HepG2 (cell line): ENCODE results near the gene DUSP2. TPM values are rescaled to one million over a fixed set of nuclear protein-coding genes. Genes with fewer than 3 reads are reported as not detected.

Experiments used
- ATAC-seq: fragments of 200-7000 bp; cut with Tn5 transposase; 3 replicates; pipeline ENCODE4 v1.9.1; 2020; ENCODE audit warnings: mild to moderate bottlenecking, moderate library complexity
- BruUV-seq: library from RNA; stranded (reverse); fragments of 400-500 nt; replicated peaks from 2 replicates; lab custom pipeline; 2021; lab: Mats Ljungman, UMichigan
- CTCF ChIA-PET: fragments of 300-600 bp; formaldehyde crosslinking; extraction: SDS; loops from one replicate; lab custom pipeline; 2021; ENCODE audit warnings: low total read pairs, inconsistent platforms, low intra/inter-chr PET ratio; lab: Yijun Ruan, JAX
- POLR2A ChIA-PET: fragments of 350-600 bp; sonication (Branson Sonifier 250); formaldehyde crosslinking; loops from one replicate; lab custom pipeline; 2020; ENCODE audit warnings: antibody characterized with exemption, inconsistent platforms; lab: Yijun Ruan, JAX
- DNase-seq: peaks from one replicate; pipeline ENCODE4 v3.0.0-alpha.2; 2015; ENCODE audit warnings: low spot score
- FAIRE-seq: peaks from 3 replicates; lab custom pipeline; 2011; peaks lifted over from hg19 to GRCh38; lab: Jason Lieb, UNC
- H2AFZ ChIP-seq: one replicate; pipeline ENCODE4 v1.6.1; 2011; ENCODE audit warnings: low read length, inconsistent platforms
- H3K27ac ChIP-seq: fragments of 300-600 bp; 3 replicates; pipeline ENCODE4 v1.8.0; 2011; ENCODE audit warnings: mixed run types, mild to moderate bottlenecking, mixed read lengths, low read length, inconsistent platforms; ENCODE audit not compliant: insufficient read depth; ENCODE audit errors: extremely low read length
- H3K27me3 ChIP-seq, 2 experiments: fragments of 200-600 bp in 1 of 2; 2 replicates in 1 of 2; 3 replicates in 1 of 2; pipeline versions ENCODE4 v1.6.0 to v1.8.0; 2011; ENCODE audit warnings: low read length in 2 of 2, mild to moderate bottlenecking in 2 of 2, moderate library complexity in 2 of 2, inconsistent platforms in 1 of 2; ENCODE audit not compliant: insufficient read depth in 2 of 2, control insufficient read depth in 1 of 2
- H3K36me3 ChIP-seq, 2 experiments: fragments of 200-600 bp in 1 of 2; replicated peaks in 1 of 2; 2 replicates in 1 of 2; 3 replicates in 1 of 2; pipeline versions ENCODE4 v1.5.1 to v1.8.0; 2011; ENCODE audit warnings: low read length in 2 of 2, inconsistent platforms in 1 of 2; ENCODE audit not compliant: insufficient read depth in 2 of 2, control insufficient read depth in 1 of 2
- H3K4me1 ChIP-seq: 2 replicates; pipeline ENCODE4 v1.5.1; 2012; ENCODE audit warnings: low read length, inconsistent platforms; ENCODE audit not compliant: insufficient read depth
- H3K4me2 ChIP-seq: 2 replicates; pipeline ENCODE4 v1.6.0; 2011; ENCODE audit warnings: low read depth, low read length, inconsistent platforms
- H3K4me3 ChIP-seq, 3 experiments: fragments of 200-600 bp in 1 of 3; sonication (generic), shearing (Covaris generic) in 1 of 3; replicated peaks in 1 of 3; 2 replicates each; pipeline ENCODE4 v1.5.1; 2011 to 2016; ENCODE audit warnings: low read length in 3 of 3, inconsistent platforms in 2 of 3, low read depth in 2 of 3, mild to moderate bottlenecking in 2 of 3, control low read depth in 1 of 3, mixed read lengths in 1 of 3; ENCODE audit not compliant: insufficient read depth in 1 of 3
- H3K79me2 ChIP-seq: one replicate; pipeline ENCODE4 v1.6.1; 2011; ENCODE audit warnings: low read length, inconsistent platforms; ENCODE audit not compliant: insufficient read depth
- H3K9ac ChIP-seq: 2 replicates; pipeline ENCODE4 v1.6.0; 2011; ENCODE audit warnings: mild to moderate bottlenecking, low read depth, low read length, inconsistent platforms; ENCODE audit not compliant: insufficient read depth
- H3K9me3 ChIP-seq: 2 replicates; pipeline ENCODE4 v1.5.1; 2012; ENCODE audit warnings: mild to moderate bottlenecking, low read length
- H4K20me1 ChIP-seq: 2 replicates; pipeline ENCODE4 v1.6.0; 2011; ENCODE audit warnings: inconsistent platforms, mild to moderate bottlenecking, low read length, moderate library complexity; ENCODE audit not compliant: insufficient read depth
- HOXD1 ChIP-seq: sonication (generic); formaldehyde crosslinking; IDR thresholded peaks from 2 replicates; pipeline ENCODE4 v1.5.0; 2020; ENCODE audit warnings: missing genetic modification reagents
- IRF9 ChIP-seq: sonication (generic); formaldehyde crosslinking; IDR thresholded peaks from 2 replicates; pipeline ENCODE4 v1.8.0; 2022; ENCODE audit warnings: missing genetic modification reagents, mild to moderate bottlenecking, borderline replicate concordance
- MEIS1 ChIP-seq: sonication (generic); formaldehyde crosslinking; IDR thresholded peaks from 2 replicates; pipeline ENCODE4 v1.9.0; 2021; ENCODE audit warnings: mild to moderate bottlenecking, missing genetic modification reagents, moderate library complexity, borderline replicate concordance
- ZBTB46 ChIP-seq: sonication (generic); formaldehyde crosslinking; IDR thresholded peaks from 2 replicates; pipeline ENCODE4 v1.4.0; 2020; ENCODE audit warnings: mild to moderate bottlenecking, missing genetic modification reagents, borderline replicate concordance
- ZNF280B ChIP-seq: sonication (generic); formaldehyde crosslinking; IDR thresholded peaks from 2 replicates; pipeline ENCODE4 v1.5.0; 2020; ENCODE audit warnings: missing genetic modification reagents, mild to moderate bottlenecking, borderline replicate concordance
- ZNF292 ChIP-seq: sonication (generic); formaldehyde crosslinking; IDR thresholded peaks from 2 replicates; pipeline ENCODE4 v1.8.1; 2022; ENCODE audit warnings: mild to moderate bottlenecking, low read depth, missing genetic modification reagents, borderline replicate concordance
- ZNF616 ChIP-seq: sonication (generic); formaldehyde crosslinking; IDR thresholded peaks from 2 replicates; pipeline ENCODE4 v1.5.0; 2020; ENCODE audit warnings: low read depth, mild to moderate bottlenecking, missing genetic modification reagents
- WGBS: methylation state at CpG from one replicate; pipeline ENCODE4 v1.1.6; 2017; ENCODE audit warnings: low lambda C conversion rate; 5-methylcytosine and 5-hydroxymethylcytosine counted together
- in situ Hi-C: cut with HindIII; loops from 2 replicates; pipeline ENCODE4 v1.10.0; 2017; ENCODE audit warnings: low pct_unique_long_range_greater_than_20kb; ENCODE audit not compliant: extremely low pct_ligation_motif_present
- intact Hi-C: fragments of 100-400 bp; cut with micrococcal nuclease; formaldehyde crosslinking; loops from one replicate; pipeline ENCODE4 v1.10.0; 2022; ENCODE audit not compliant: unreplicated experiment
- polyA plus RNA-seq, 8 experiments: library from polyadenylated mRNA; depleted of rRNA in 3 of 8; stranded (reverse) in 7 of 8; unstranded in 1 of 8; fragments of >200 nt; fragmentation: Illumina TruSeq in 4 of 8; extraction: Trizol in 4 of 8; gene quantifications; 2 replicates each; pipeline versions ENCODE4 v1.2.1 to v1.2.3, GENCODE V29; 2011 to 2016; ENCODE audit warnings: low read depth in 4 of 8, missing spikeins in 1 of 8, mixed read lengths in 1 of 8; ENCODE audit not compliant: insufficient read depth in 1 of 8
- total RNA-seq, 5 experiments: library from RNA; depleted of rRNA; stranded (reverse); fragments of >200 nt; fragmentation: Illumina TruSeq; extraction: Trizol; gene quantifications; 2 replicates each; pipeline ENCODE4 v1.2.3, GENCODE V29; 2016; ENCODE audit warnings: low read depth in 1 of 5

DUSP2 gene
- total and polyA plus RNA-seq, 2 of the 13 experiments (the other 11 are each of a cell fraction or from before 2014, with no cell fraction given), result not detected

GRCh38 chr2:96109361-96109680 is 35.9 kb downstream of the DUSP2 start:
- Histone ChIP-seq H3K36me3 (no peaks in the 10 kb centered on the region), H3K27me3 (peaks cover 2 to 8% of the 10 kb centered on the region in 2 experiments; a peak in 3 of 5 replicates), H3K4me2 (peak overlapping the region; percentile 67; the same call in 1 of the 2 replicates), H3K27ac (no peak overlapping the region), H3K4me3 (peak overlapping the region in 1 of 3 experiments; percentile 48; a peak in 1 of 6 replicates), H3K4me1 (peaks cover 30% of the 10 kb centered on the region), H4K20me1 (no peaks in the 10 kb centered on the region), H3K79me2 (no peaks in the 10 kb centered on the region), H2AFZ (no peak overlapping the region), H3K9me3 (no peaks in the 10 kb centered on the region), H3K9ac (no peak overlapping the region)
- in situ Hi-C loops (loop anchor here (25.0 kb wide), 2 partner anchors 97 to 272 kb away; no protein-coding TSS in a partner anchor), intact Hi-C loops (no loop called here)
- WGBS, result 6% methylated on average over 3 of the region's 3 CpGs
- ChIA-PET CTCF (no interaction called here), POLR2A (no interaction called here)
- no peak for TF ChIP-seq IRF9 (CRISPR knock-in tag)
- 0 out of 2 replicates have a peak, but pooled peaks have one; percentile 52 for TF ChIP-seq ZBTB46 (CRISPR knock-in tag)
- no peak for TF ChIP-seq ZNF292
- TF ChIP-seq MEIS1, result 0 out of 2 replicates have a peak, but pooled peaks have one; percentile 28
- TF ChIP-seq ZNF616 (CRISPR knock-in tag), result no peak
- no peak for TF ChIP-seq HOXD1 (CRISPR knock-in tag)
- TF ChIP-seq ZNF280B (CRISPR knock-in tag), result no peak
- no peak for DNase-seq
- ATAC-seq, result peak; percentile 14; the same call in 2 of the 3 replicates
- no TSS peak for BruUV-seq
- FAIRE-seq, result no peak
